Neuronal stem cell (in vitro differentiated cells): Measurements from ENCODE around the gene SPOCK3.

ENCODE experiments used
- DNase-seq: peaks from one replicate; pipeline ENCODE4 v3.0.0-alpha.2; 2013; ENCODE audit warnings: low spot score
- H2AFZ ChIP-seq: one replicate; pipeline ENCODE4 v1.6.1; 2013; ENCODE audit warnings: mild to moderate bottlenecking, low read length, inconsistent platforms
- H2AK5ac ChIP-seq: 2 replicates; pipeline ENCODE4 v1.6.1; 2013; ENCODE audit warnings: low read depth, mild to moderate bottlenecking, inconsistent platforms, low read length, moderate library complexity, mixed read lengths
- H2BK120ac ChIP-seq: 2 replicates; pipeline ENCODE4 v1.6.1; 2013; ENCODE audit warnings: low read depth, mild to moderate bottlenecking, inconsistent platforms, low read length, moderate library complexity, mixed read lengths
- H2BK12ac ChIP-seq: one replicate; pipeline ENCODE4 v1.6.1; 2013; ENCODE audit warnings: low read length, inconsistent platforms
- H2BK15ac ChIP-seq: 2 replicates; pipeline ENCODE4 v1.6.1; 2013; ENCODE audit warnings: mild to moderate bottlenecking, low read length, inconsistent platforms, mixed read lengths
- H2BK5ac ChIP-seq: one replicate; pipeline ENCODE4 v1.6.1; 2013; ENCODE audit warnings: inconsistent platforms, mild to moderate bottlenecking, low read length, moderate library complexity
- H3K14ac ChIP-seq: one replicate; pipeline ENCODE4 v1.6.1; 2013; ENCODE audit warnings: low read length, inconsistent platforms
- H3K18ac ChIP-seq: 2 replicates; pipeline ENCODE4 v1.6.1; 2013; ENCODE audit warnings: low read length, inconsistent platforms
- H3K23ac ChIP-seq: 2 replicates; pipeline ENCODE4 v1.6.1; 2013; ENCODE audit warnings: low read depth, mild to moderate bottlenecking, mixed read lengths, low read length, inconsistent platforms; ENCODE audit not compliant: poor library complexity
- H3K27ac ChIP-seq: replicated peaks from 3 replicates; pipeline ENCODE4 v1.5.1; 2013; ENCODE audit warnings: low read length, inconsistent platforms
- H3K27me3 ChIP-seq, 3 experiments: 2 replicates each; pipeline ENCODE4 v1.6.1; 2013; ENCODE audit warnings: low read length in 3 of 3, mild to moderate bottlenecking in 2 of 3, inconsistent platforms in 1 of 3, low read depth in 1 of 3, mixed read lengths in 1 of 3, moderate library complexity in 1 of 3; ENCODE audit not compliant: control insufficient read depth in 3 of 3, insufficient read depth in 3 of 3
- H3K36me3 ChIP-seq, 2 donors: replicated peaks in 1 of 2; 2 replicates each; pipeline ENCODE4 v1.6.1; 2013; ENCODE audit warnings: low read length in 2 of 2; ENCODE audit not compliant: control insufficient read depth in 2 of 2, insufficient read depth in 2 of 2
- H3K4ac ChIP-seq: 2 replicates; pipeline ENCODE4 v1.6.1; 2013; ENCODE audit warnings: inconsistent platforms, mild to moderate bottlenecking, low read length, moderate library complexity
- H3K4me1 ChIP-seq, 2 donors: 1 replicate in 1 of 2; 2 replicates in 1 of 2; pipeline ENCODE4 v1.6.1; 2013; ENCODE audit warnings: low read length in 2 of 2, low read depth in 1 of 2; ENCODE audit not compliant: control insufficient read depth in 2 of 2, insufficient read depth in 1 of 2
- H3K4me2 ChIP-seq: one replicate; pipeline ENCODE4 v1.6.1; 2013; ENCODE audit warnings: mild to moderate bottlenecking, low read length, inconsistent platforms; ENCODE audit not compliant: insufficient read depth, poor library complexity, severe bottlenecking
- H3K4me3 ChIP-seq, 2 donors: 2 replicates each; pipeline ENCODE4 v1.5.1; 2013; ENCODE audit warnings: low read length in 2 of 2, mild to moderate bottlenecking in 2 of 2, inconsistent platforms in 1 of 2, moderate library complexity in 1 of 2
- H3K79me1 ChIP-seq: one replicate; pipeline ENCODE4 v1.6.1; 2013; ENCODE audit warnings: low read depth, mild to moderate bottlenecking, inconsistent platforms, low read length, moderate library complexity
- H3K9ac ChIP-seq: one replicate; pipeline ENCODE4 v1.6.1; 2013; ENCODE audit warnings: mild to moderate bottlenecking, low read depth, low read length, inconsistent platforms; ENCODE audit not compliant: poor library complexity
- H3K9me3 ChIP-seq, 2 donors: replicated peaks in 1 of 2; 2 replicates each; pipeline versions ENCODE3 to v1.6.1; 2013; ENCODE audit warnings: low read length in 2 of 2, mild to moderate bottlenecking in 2 of 2, inconsistent platforms in 1 of 2, low read depth in 1 of 2, mixed read lengths in 1 of 2, moderate library complexity in 1 of 2; ENCODE audit not compliant: control insufficient read depth in 2 of 2, insufficient read depth in 1 of 2
- H4K8ac ChIP-seq: one replicate; pipeline ENCODE4 v1.6.1; 2013; ENCODE audit warnings: low read depth, mild to moderate bottlenecking, inconsistent platforms, low read length, moderate library complexity
- H4K91ac ChIP-seq: one replicate; pipeline ENCODE4 v1.6.1; 2013; ENCODE audit warnings: low read length, low read depth, mild to moderate bottlenecking, inconsistent platforms; ENCODE audit not compliant: poor library complexity
- WGBS, 2 donors: extraction: QIAGEN DNeasy Blood & Tissue Kit; methylation state at CpG; one replicate each; pipeline ENCODE4 v1.1.7; 2013; ENCODE audit warnings: missing lambda C conversion rate in 2 of 2, mixed read lengths in 1 of 2; ENCODE audit not compliant: insufficient read length in 2 of 2, insufficient replicate concordance in 1 of 2; ENCODE audit errors: extremely low coverage in 2 of 2; 5-methylcytosine and 5-hydroxymethylcytosine counted together

SPOCK3 gene

GRCh38 chr4:167233685-167234315 is 494 bp downstream of the SPOCK3 start:
- H4K8ac ChIP-seq, result no peak overlapping the region
- H3K14ac ChIP-seq, result no peak overlapping the region
- peak overlapping the region; percentile 73 for H3K23ac ChIP-seq
- no peak overlapping the region for H2BK15ac ChIP-seq
- peak overlapping the region; percentile 41 for H2BK12ac ChIP-seq
- H3K18ac ChIP-seq, result peak overlapping the region; percentile 71
- no peaks in the 10 kb centered on the region for H3K79me1 ChIP-seq
- H3K9me3 ChIP-seq, result no peaks in the 10 kb centered on the region
- H3K27ac ChIP-seq, result no peak overlapping the region
- no CpG with 5 or more reads among the region's 40 CpGs for WGBS, 2 donors
- H2BK120ac ChIP-seq, result no peak overlapping the region
- H3K4me1 ChIP-seq, result peaks cover 0 to 8% of the 10 kb centered on the region in 2 donors
- H3K4ac ChIP-seq, result no peak overlapping the region
- no peaks in the 10 kb centered on the region for H3K36me3 ChIP-seq
- peak overlapping the region; percentile 98 for H3K4me2 ChIP-seq
- H3K9ac ChIP-seq, result peak overlapping the region; percentile 85
- no peak overlapping the region for H4K91ac ChIP-seq
- no peak overlapping the region for H2AK5ac ChIP-seq
- no peak overlapping the region for H2BK5ac ChIP-seq
- peak; percentile 32 for DNase-seq
- peak overlapping the region; percentile 95 for H2AFZ ChIP-seq
- H3K4me3 ChIP-seq, result peak overlapping the region; percentile 51 to 93
- peaks cover 0 to 54% (median 21%) of the 10 kb centered on the region in 3 experiments for H3K27me3 ChIP-seq

- DNase-seq, result peak; percentile 12
- Histone ChIP-seq H4K91ac (no peak overlapping the region), H3K23ac (no peak overlapping the region), H2BK12ac (no peak overlapping the region), H3K27me3 (peaks cover 0 to 51% (median 21%) of the 10 kb centered on the region in 3 experiments), H3K27ac (no peak overlapping the region), H2AFZ (peak overlapping the region; percentile 95), H2BK5ac (no peak overlapping the region), H3K4ac (no peak overlapping the region), H4K8ac (no peak overlapping the region), H2BK15ac (no peak overlapping the region), H3K79me1 (no peaks in the 10 kb centered on the region), H3K4me3 (peak overlapping the region; percentile 51 to 93), H3K4me1 (peaks cover 0 to 8% of the 10 kb centered on the region in 2 donors), H3K14ac (no peak overlapping the region), H3K4me2 (peak overlapping the region; percentile 98), H3K9ac (no peak overlapping the region), H3K18ac (no peak overlapping the region), H2BK120ac (no peak overlapping the region), H2AK5ac (no peak overlapping the region), H3K9me3 (no peaks in the 10 kb centered on the region), H3K36me3 (no peaks in the 10 kb centered on the region)
- no CpG with 5 or more reads among the region's 25 CpGs for WGBS, 2 donors
These were observed 1.2 kb downstream of the SPOCK3 start for GRCh38 chr4:167232805-167233684.

DNA sequence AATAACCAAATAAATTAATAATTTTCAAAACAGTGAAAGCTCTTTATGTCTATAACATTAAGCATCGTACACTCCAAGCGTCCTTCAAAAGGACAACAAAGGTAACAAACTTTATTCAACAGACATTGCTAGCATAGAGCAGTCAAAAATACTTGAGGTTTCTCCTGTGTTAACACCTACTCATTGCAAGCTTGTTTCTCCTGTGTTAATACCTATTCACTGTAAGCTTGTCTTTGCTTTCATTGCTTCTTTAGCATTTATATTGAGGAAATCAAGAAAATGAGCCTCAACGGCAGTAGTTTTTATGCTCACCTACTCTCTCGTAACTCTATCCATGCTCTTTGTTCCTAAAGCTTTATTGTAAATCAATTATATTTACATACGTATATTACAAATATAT is 3.5 kb downstream of the SPOCK3 start:
- Histone ChIP-seq H3K9me3 (no peaks in the 10 kb centered on the region), H4K91ac (no peak overlapping the region), H2AK5ac (no peak overlapping the region), H3K14ac (no peak overlapping the region), H2BK5ac (no peak overlapping the region), H3K9ac (no peak overlapping the region), H3K27ac (no peak overlapping the region), H3K27me3 (peaks cover 0 to 43% (median 21%) of the 10 kb centered on the region in 3 experiments), H3K79me1 (no peaks in the 10 kb centered on the region), H2BK12ac (no peak overlapping the region), H2AFZ (no peak overlapping the region), H3K4me3 (no peak overlapping the region), H4K8ac (no peak overlapping the region), H3K36me3 (no peaks in the 10 kb centered on the region), H3K4me1 (peaks cover 0 to 8% of the 10 kb centered on the region in 2 donors), H3K23ac (no peak overlapping the region), H3K4ac (no peak overlapping the region), H3K4me2 (no peak overlapping the region), H2BK120ac (no peak overlapping the region), H2BK15ac (no peak overlapping the region), H3K18ac (no peak overlapping the region)
- WGBS, 2 donors, result no CpG with 5 or more reads among the region's 5 CpGs
- no peak for DNase-seq

GRCh38 chr4:167222099-167222498 is 12.2 kb downstream of the SPOCK3 start:
- H2BK5ac ChIP-seq, result no peak overlapping the region
- no CpG with 5 or more reads among the region's 2 CpGs for WGBS, 2 donors
- H3K4ac ChIP-seq, result no peak overlapping the region
- H3K4me1 ChIP-seq, result no peaks in the 10 kb centered on the region
- no peak overlapping the region for H2BK120ac ChIP-seq
- H3K36me3 ChIP-seq, result no peaks in the 10 kb centered on the region
- H3K9ac ChIP-seq, result no peak overlapping the region
- no peaks in the 10 kb centered on the region for H3K9me3 ChIP-seq
- no peak overlapping the region for H3K4me3 ChIP-seq
- no peak overlapping the region for H3K18ac ChIP-seq
- no peak overlapping the region for H3K23ac ChIP-seq
- no peak overlapping the region for H3K14ac ChIP-seq
- H2BK15ac ChIP-seq, result no peak overlapping the region
- no peak overlapping the region for H4K8ac ChIP-seq
- no peaks in the 10 kb centered on the region for H3K79me1 ChIP-seq
- H2AFZ ChIP-seq, result no peak overlapping the region
- H3K4me2 ChIP-seq, result no peak overlapping the region
- H2BK12ac ChIP-seq, result no peak overlapping the region
- no peak overlapping the region for H4K91ac ChIP-seq
- no peak overlapping the region for H2AK5ac ChIP-seq
- H3K27ac ChIP-seq, result no peak overlapping the region
- no peaks in the 10 kb centered on the region for H3K27me3 ChIP-seq
- no peak for DNase-seq
